ENCODE results near the gene TNRC18.
"Not testable (repeated sequence)": the region's sequence is repeated elsewhere in the genome, so short reads cannot be mapped to it uniquely, and the experiment has no call there.

The TNRC18 gene

GRCh38 chr7:5349437-5350173 is 74.0 kb downstream of the TNRC18 start:
- DNase-seq (ENCODE audit: low read depth): no peak

GRCh38 chr7:5349005-5349380 is 74.6 kb downstream of the TNRC18 start:
- no peak for DNase-seq (ENCODE audit: low read depth)

- no peak for DNase-seq (ENCODE audit: low read depth)
Measured at GRCh38 chr7:5348134-5349004, 75.3 kb downstream of the TNRC18 start.

- no peak for DNase-seq (ENCODE audit: low read depth)
Measured at GRCh38 chr7:5345671-5346070, 78.0 kb downstream of the TNRC18 start.

- no peak for DNase-seq (ENCODE audit: low read depth)
Measured at GRCh38 chr7:5345171-5345570, 78.5 kb downstream of the TNRC18 start.

GRCh38 chr7:5344342-5344741 is 79.3 kb downstream of the TNRC18 start:
- DNase-seq (ENCODE audit: low read depth): no peak

- no peak for DNase-seq (ENCODE audit: low read depth)
Measured at GRCh38 chr7:5343884-5344283, 79.8 kb downstream of the TNRC18 start.

GRCh38 chr7:5342631-5343030 is 81.0 kb downstream of the TNRC18 start:
- no peak for DNase-seq (ENCODE audit: low read depth)

- DNase-seq (ENCODE audit: low read depth): no peak
Measured at GRCh38 chr7:5339955-5340354, 83.7 kb downstream of the TNRC18 start.

- DNase-seq (ENCODE audit: low read depth): no peak
Measured at GRCh38 chr7:5337047-5337446, 86.6 kb downstream of the TNRC18 start.

GRCh38 chr7:5334671-5335070 is 89.0 kb downstream of the TNRC18 start:
- DNase-seq (ENCODE audit: low read depth): no peak

- DNase-seq (ENCODE audit: low read depth): no peak
Measured at GRCh38 chr7:5333121-5334045, 90.3 kb downstream of the TNRC18 start.

- no peak for DNase-seq (ENCODE audit: low read depth)
Measured at GRCh38 chr7:5332579-5332978, 91.1 kb downstream of the TNRC18 start.

- DNase-seq (ENCODE audit: low read depth): no peak
Measured at GRCh38 chr7:5330288-5330687, 93.3 kb downstream of the TNRC18 start.

- DNase-seq (ENCODE audit: low read depth): no peak
Measured at GRCh38 chr7:5324961-5325360, 98.7 kb downstream of the TNRC18 start.

- peak; percentile 9 for DNase-seq (ENCODE audit: low read depth)
Measured at GRCh38 chr7:5323800-5324781, 99.5 kb downstream of the TNRC18 start.

- no peak for DNase-seq (ENCODE audit: low read depth)
Measured at GRCh38 chr7:5322621-5323410, 100.8 kb downstream of the TNRC18 start.

- DNase-seq (ENCODE audit: low read depth): no peak
Measured at GRCh38 chr7:5320802-5321396, 102.7 kb downstream of the TNRC18 start.

GRCh38 chr7:5320391-5320790 is 103.2 kb downstream of the TNRC18 start:
- DNase-seq (ENCODE audit: low read depth): no peak

GRCh38 chr7:5318613-5319012 is 105.0 kb downstream of the TNRC18 start:
- not testable (repeated sequence) for DNase-seq (ENCODE audit: low read depth)

Measured in iris pigment epithelial cell (primary cell).